ENCODE data around the gene SPG21.

The SPG21 gene

GRCh38 chr15:64970698-64971097, 19.0 kb downstream of the SPG21 start:
- H3K36me3 Mint-ChIP-seq (ENCODE audit: low read depth), result peaks cover 78% of the 10 kb centered on the region
- no peak overlapping the region for H3K4me3 Mint-ChIP-seq
- no peak for DNase-seq
- peaks cover 3% of the 10 kb centered on the region for H3K4me1 Mint-ChIP-seq (ENCODE audit: low read depth)
- no peaks in the 10 kb centered on the region for H3K27me3 Mint-ChIP-seq
- H3K9me3 Mint-ChIP-seq, result no peaks in the 10 kb centered on the region
- no peak overlapping the region for H3K27ac Mint-ChIP-seq

- no peak for DNase-seq
- peaks cover 82% of the 10 kb centered on the region for H3K36me3 Mint-ChIP-seq (ENCODE audit: low read depth)
- H3K27ac Mint-ChIP-seq, result no peak overlapping the region
- no peaks in the 10 kb centered on the region for H3K9me3 Mint-ChIP-seq
- no peaks in the 10 kb centered on the region for H3K4me1 Mint-ChIP-seq (ENCODE audit: low read depth)
- H3K27me3 Mint-ChIP-seq, result no peaks in the 10 kb centered on the region
- H3K4me3 Mint-ChIP-seq, result no peak overlapping the region
Observed at GRCh38 chr15:64969401-64969800, 20.3 kb downstream of the SPG21 start.

DNA sequence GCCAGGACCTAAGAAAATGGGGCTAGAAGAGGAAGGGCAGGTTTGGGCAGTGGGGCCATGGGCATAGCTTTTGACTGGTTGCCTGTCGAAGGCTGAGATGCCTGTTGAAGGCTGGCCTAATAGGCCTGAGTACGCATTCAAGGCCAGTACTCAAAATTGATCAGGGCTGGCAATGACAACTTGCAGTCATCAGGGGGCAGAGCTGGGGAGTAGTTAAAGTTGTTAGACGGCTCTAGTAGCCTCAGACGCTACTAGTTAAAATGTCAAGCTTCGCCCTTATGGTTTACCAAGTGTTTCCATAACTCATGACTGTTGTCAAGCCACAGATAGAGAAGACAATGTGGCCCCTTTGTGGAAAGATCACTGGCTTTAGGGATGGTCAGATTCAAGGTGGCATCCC, 28.7 kb downstream of the SPG21 start:
- Mint-ChIP-seq H3K4me1 (ENCODE audit: low read depth) (no peaks in the 10 kb centered on the region), H3K27ac (no peak overlapping the region), H3K27me3 (no peaks in the 10 kb centered on the region), H3K9me3 (no peaks in the 10 kb centered on the region), H3K36me3 (ENCODE audit: low read depth) (peaks cover 94% of the 10 kb centered on the region), H3K4me3 (no peak overlapping the region)
- DNase-seq, result no peak

DNA sequence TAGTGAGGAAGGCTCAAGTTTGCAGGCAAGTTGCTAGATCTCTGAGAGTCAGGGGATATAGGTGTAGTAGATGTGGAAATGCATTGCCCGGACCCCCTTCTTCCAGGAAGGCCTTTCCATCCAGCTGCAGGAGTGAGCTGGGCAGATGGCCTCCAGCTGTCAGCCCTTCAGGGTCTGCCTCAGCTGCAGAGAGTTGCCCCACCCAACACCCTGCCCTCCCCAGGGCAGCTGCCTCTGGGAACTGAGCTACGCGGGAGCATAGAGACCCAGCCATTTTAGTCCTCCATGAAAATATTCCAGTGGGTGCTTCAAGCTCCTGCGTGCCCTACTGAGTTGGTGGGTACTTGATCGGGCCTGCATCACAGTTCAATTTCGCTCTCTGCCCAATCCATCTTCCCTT, 29.6 kb downstream of the SPG21 start:
- H3K27ac Mint-ChIP-seq, result no peak overlapping the region
- peaks cover 95% of the 10 kb centered on the region for H3K36me3 Mint-ChIP-seq (ENCODE audit: low read depth)
- no peak overlapping the region for H3K4me3 Mint-ChIP-seq
- H3K9me3 Mint-ChIP-seq, result no peaks in the 10 kb centered on the region
- H3K27me3 Mint-ChIP-seq, result no peaks in the 10 kb centered on the region
- H3K4me1 Mint-ChIP-seq (ENCODE audit: low read depth), result no peaks in the 10 kb centered on the region
- DNase-seq, result no peak

DNA sequence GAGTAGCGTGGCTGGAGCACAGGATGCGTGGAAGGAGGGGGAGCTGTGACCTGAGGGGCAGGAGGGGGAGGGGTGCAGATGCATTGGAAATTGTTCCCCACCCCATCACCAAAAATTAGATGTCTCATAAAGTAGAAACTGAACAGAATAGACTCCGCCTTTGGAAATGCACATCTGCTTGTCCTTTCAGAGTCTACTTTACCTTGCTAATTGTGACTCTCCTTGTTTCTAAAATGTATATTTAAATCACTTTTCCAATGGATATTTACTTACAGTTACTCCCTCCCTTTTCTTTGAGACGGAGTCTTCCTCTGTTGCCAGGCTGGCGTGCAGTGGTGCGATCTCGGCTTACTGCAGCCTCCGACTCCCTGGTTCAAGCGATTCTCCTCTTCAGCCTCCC, 30.6 kb downstream of the SPG21 start:
- peaks cover 87% of the 10 kb centered on the region for H3K36me3 Mint-ChIP-seq (ENCODE audit: low read depth)
- DNase-seq, result no peak
- no peak overlapping the region for H3K4me3 Mint-ChIP-seq
- no peak overlapping the region for H3K27ac Mint-ChIP-seq
- H3K27me3 Mint-ChIP-seq, result no peaks in the 10 kb centered on the region
- no peaks in the 10 kb centered on the region for H3K9me3 Mint-ChIP-seq
- H3K4me1 Mint-ChIP-seq (ENCODE audit: low read depth), result no peaks in the 10 kb centered on the region

DNA sequence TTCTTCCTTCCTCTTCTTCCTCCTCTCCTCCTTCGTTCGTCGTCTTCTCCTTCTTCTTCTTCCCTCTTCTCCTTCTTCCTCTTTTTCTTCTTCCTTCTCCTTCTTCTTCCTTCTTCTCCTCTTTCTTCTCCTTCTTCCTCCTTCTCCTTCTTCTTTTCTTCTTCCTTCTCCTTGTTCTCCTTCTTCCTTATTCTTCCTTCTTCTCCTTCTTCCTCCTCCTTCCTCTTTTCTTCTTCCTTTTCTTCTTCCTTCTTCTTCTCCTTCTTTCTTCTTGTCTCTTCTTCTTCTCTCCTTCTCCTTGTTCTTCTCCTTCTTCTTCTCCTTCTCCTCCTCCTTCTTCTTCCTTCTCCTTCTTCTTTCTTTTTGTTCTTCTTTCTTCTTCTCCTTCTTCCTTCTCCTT, 35.3 kb downstream of the SPG21 start:
- Mint-ChIP-seq H3K36me3 (ENCODE audit: low read depth) (peaks cover 40% of the 10 kb centered on the region), H3K4me1 (ENCODE audit: low read depth) (peaks cover 1% of the 10 kb centered on the region), H3K27me3 (no peaks in the 10 kb centered on the region), H3K4me3 (no peak overlapping the region), H3K9me3 (no peaks in the 10 kb centered on the region), H3K27ac (no peak overlapping the region)
- no peak for DNase-seq

- Mint-ChIP-seq H3K27me3 (no peaks in the 10 kb centered on the region), H3K36me3 (ENCODE audit: low read depth) (peaks cover 20% of the 10 kb centered on the region), H3K4me1 (ENCODE audit: low read depth) (peaks cover 1% of the 10 kb centered on the region), H3K4me3 (no peak overlapping the region), H3K27ac (no peak overlapping the region), H3K9me3 (no peaks in the 10 kb centered on the region)
- DNase-seq, result no peak
Observed at GRCh38 chr15:64951777-64952418, 37.8 kb downstream of the SPG21 start.

DNA sequence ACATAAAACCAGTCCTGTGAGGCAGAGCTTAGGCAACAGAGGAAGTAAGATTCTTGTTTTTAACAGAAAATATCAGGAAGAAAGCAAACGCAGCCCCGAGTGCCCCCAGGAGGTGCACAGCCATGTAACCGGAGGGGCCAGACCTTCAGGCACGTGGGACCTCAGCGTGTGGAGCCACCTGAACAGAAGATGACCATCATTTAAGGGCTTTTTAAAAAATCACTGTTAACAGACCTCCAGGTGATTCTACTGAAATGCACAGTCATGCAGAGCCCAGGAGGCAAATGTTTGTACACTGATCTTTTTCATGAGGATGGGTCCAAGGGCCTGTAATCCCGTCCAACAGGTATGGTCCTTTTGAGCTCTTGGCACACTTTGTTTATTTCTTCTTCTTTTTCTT, 38.8 kb downstream of the SPG21 start:
- DNase-seq, result no peak
- peaks cover 1% of the 10 kb centered on the region for H3K4me1 Mint-ChIP-seq (ENCODE audit: low read depth)
- peak overlapping the region; percentile 76 for H3K27ac Mint-ChIP-seq
- H3K27me3 Mint-ChIP-seq, result no peaks in the 10 kb centered on the region
- no peak overlapping the region for H3K4me3 Mint-ChIP-seq
- no peaks in the 10 kb centered on the region for H3K9me3 Mint-ChIP-seq
- peaks cover 10% of the 10 kb centered on the region for H3K36me3 Mint-ChIP-seq (ENCODE audit: low read depth)

GRCh38 chr15:64949383-64950186, 40.1 kb downstream of the SPG21 start:
- Mint-ChIP-seq H3K4me1 (ENCODE audit: low read depth) (peaks cover 1% of the 10 kb centered on the region), H3K4me3 (no peak overlapping the region), H3K9me3 (no peaks in the 10 kb centered on the region), H3K27me3 (no peaks in the 10 kb centered on the region), H3K27ac (peak overlapping the region; percentile 27), H3K36me3 (ENCODE audit: low read depth) (no peaks in the 10 kb centered on the region)
- DNase-seq, result no peak

GRCh38 chr15:64948916-64949315, 40.8 kb downstream of the SPG21 start:
- no peak overlapping the region for H3K4me3 Mint-ChIP-seq
- H3K27me3 Mint-ChIP-seq, result no peaks in the 10 kb centered on the region
- H3K27ac Mint-ChIP-seq, result no peak overlapping the region
- DNase-seq, result no peak
- no peaks in the 10 kb centered on the region for H3K36me3 Mint-ChIP-seq (ENCODE audit: low read depth)
- H3K4me1 Mint-ChIP-seq (ENCODE audit: low read depth), result peaks cover 1% of the 10 kb centered on the region
- no peaks in the 10 kb centered on the region for H3K9me3 Mint-ChIP-seq

DNA sequence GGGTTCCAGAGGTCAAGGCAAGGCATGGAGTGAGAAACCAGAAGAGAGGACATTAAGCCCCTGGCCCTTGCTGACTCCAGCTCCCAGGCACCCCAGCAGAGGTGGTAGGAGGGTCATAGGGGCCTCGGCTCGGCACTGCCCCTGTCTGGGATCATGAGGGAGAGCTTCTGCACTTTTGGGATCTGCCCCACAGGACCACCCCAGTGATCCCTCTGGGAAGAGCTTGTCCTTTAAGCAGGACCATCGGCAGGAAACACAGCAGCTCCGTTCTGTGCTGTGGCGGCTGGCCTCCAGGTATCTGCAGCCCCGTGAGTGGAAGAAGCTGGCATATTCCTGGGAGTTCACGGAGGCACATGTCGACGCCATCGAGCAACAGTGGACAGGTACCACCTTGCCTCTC, 42.5 kb downstream of the SPG21 start:
- no peak overlapping the region for H3K4me3 Mint-ChIP-seq
- H3K9me3 Mint-ChIP-seq, result no peaks in the 10 kb centered on the region
- no peaks in the 10 kb centered on the region for H3K27me3 Mint-ChIP-seq
- H3K27ac Mint-ChIP-seq, result no peak overlapping the region
- no peaks in the 10 kb centered on the region for H3K4me1 Mint-ChIP-seq (ENCODE audit: low read depth)
- H3K36me3 Mint-ChIP-seq (ENCODE audit: low read depth), result no peaks in the 10 kb centered on the region
- DNase-seq, result no peak

GRCh38 chr15:64944961-64945360, 44.8 kb downstream of the SPG21 start:
- Mint-ChIP-seq H3K27me3 (no peaks in the 10 kb centered on the region), H3K36me3 (ENCODE audit: low read depth) (no peaks in the 10 kb centered on the region), H3K9me3 (no peaks in the 10 kb centered on the region), H3K4me1 (ENCODE audit: low read depth) (no peaks in the 10 kb centered on the region), H3K4me3 (no peak overlapping the region), H3K27ac (no peak overlapping the region)
- no peak for DNase-seq

DNA sequence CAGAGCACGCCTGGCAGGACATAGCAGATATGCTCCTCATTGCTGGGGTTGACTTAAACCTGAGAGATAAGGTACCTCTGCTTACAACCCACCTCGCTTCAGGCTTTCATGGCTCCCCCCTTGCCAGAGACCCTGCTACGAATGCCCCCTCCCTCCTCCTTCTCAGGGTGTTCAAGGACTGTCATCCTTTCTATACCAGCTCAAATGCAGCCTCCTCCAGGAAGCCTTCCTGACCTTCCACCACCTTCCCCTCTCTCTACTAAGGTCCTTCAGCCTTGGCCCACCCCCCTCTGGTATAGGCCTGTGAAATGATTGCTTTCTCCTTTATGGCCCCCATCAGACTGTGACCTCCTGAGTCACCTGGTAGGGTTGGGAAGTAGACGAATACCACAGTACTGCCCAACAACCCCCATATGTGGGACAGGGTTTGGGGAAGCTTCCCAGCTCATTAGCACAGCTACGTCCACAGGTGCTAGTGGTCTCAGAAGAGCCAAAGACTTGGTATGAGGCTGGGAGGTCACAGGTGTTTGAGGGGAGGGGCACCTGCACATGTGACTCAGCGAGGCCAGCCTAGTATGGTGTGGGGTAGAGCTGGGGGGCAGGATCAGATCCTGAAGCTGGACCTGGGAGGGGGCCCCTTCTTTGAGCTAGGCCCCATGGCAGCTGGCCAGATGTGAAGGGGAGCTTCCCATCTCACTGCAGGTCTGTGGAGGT, 46.0 kb downstream of the SPG21 start:
- Mint-ChIP-seq H3K9me3 (no peaks in the 10 kb centered on the region), H3K4me3 (no peak overlapping the region), H3K27ac (no peak overlapping the region), H3K4me1 (ENCODE audit: low read depth) (no peaks in the 10 kb centered on the region), H3K27me3 (no peaks in the 10 kb centered on the region), H3K36me3 (ENCODE audit: low read depth) (no peaks in the 10 kb centered on the region)
- no peak for DNase-seq

DNA sequence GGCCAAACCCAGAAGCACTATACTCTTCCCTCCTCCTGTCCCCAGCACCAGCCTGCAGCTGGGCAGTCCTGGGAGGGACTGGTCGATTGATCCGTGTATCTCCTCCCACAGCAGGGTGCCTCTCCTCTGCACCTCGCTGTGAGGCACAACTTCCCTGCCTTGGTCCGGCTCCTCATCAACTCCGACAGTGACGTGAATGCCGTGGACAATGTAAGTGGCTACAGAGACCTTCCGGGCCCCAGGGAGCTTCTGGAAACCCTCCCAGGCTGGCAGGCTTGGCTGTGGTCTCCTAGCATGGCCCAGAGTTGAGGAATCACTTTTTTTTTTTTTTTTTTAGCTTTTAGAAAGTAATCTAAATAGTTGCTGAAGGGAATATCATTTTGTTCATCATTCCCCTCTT, 47.4 kb downstream of the SPG21 start:
- Mint-ChIP-seq H3K27me3 (no peaks in the 10 kb centered on the region), H3K36me3 (ENCODE audit: low read depth) (no peaks in the 10 kb centered on the region), H3K9me3 (no peaks in the 10 kb centered on the region), H3K4me3 (no peak overlapping the region), H3K4me1 (ENCODE audit: low read depth) (no peaks in the 10 kb centered on the region), H3K27ac (no peak overlapping the region)
- no peak for DNase-seq

GRCh38 chr15:64938192-64938591, 51.5 kb downstream of the SPG21 start:
- no peaks in the 10 kb centered on the region for H3K36me3 Mint-ChIP-seq (ENCODE audit: low read depth)
- no peak overlapping the region for H3K27ac Mint-ChIP-seq
- no peaks in the 10 kb centered on the region for H3K27me3 Mint-ChIP-seq
- no peak for DNase-seq
- no peaks in the 10 kb centered on the region for H3K9me3 Mint-ChIP-seq
- H3K4me3 Mint-ChIP-seq, result no peak overlapping the region
- H3K4me1 Mint-ChIP-seq (ENCODE audit: low read depth), result no peaks in the 10 kb centered on the region

All from activated T-cell treated with anti-CD3 and anti-CD28 coated beads, Interleukin-2, amount 50 U/mL, for 24 hours (primary cell).